ENCODE data around the gene FOXO1. TPM values are rescaled to one million over a fixed set of nuclear protein-coding genes. Genes with fewer than 3 reads are reported as not detected.

The FOXO1 gene
- total RNA-seq, 2 donors from 2014 or later: 20.1 to 29.7 TPM

DNA sequence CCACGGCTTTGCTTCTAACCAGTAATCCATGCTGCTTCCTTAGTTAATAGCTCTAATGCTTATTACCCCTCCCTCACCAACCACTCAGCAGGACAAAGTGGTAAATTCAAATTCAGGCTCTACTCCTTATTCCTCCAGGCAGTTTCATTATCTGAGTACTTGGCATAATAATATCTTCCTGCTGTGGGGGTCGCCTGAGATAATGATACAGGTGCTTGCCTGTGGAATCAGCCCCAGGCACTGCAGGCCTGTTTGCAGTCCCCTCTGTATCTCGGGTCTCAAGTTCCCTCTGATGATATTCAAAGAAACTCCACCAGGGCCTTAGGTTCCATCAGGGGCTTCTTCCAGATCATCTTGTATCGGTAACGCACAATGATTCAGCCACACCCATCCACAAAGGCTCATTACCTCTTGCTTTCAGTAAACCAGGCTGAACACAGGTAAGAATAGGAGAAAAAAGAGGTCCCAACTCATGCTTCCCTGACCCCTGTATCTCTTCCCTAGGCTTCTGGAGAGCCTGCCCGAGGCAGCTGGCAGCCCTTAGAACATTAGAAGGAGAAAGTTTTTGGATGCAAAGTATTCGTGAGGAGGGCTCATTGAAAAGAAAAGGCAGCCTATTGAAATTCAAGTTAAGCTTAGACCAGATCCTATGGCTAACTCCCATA is 14.3 kb upstream of the FOXO1 start:
- Mint-ChIP-seq H3K27me3 (ENCODE audit: insufficient read depth) (peaks cover 1% of the 10 kb centered on the region), H3K4me1 (peaks cover 19% of the 10 kb centered on the region), H3K36me3 (ENCODE audit: low read depth) (no peaks in the 10 kb centered on the region), H3K27ac (no peak overlapping the region), H3K4me3 (no peak overlapping the region), H3K9me3 (no peaks in the 10 kb centered on the region)
- H3K36me3 ChIP-seq (ENCODE audit: control insufficient read depth, insufficient read depth, low read length): no peaks in the 10 kb centered on the region
- TF ChIP-seq, protein P1, sequence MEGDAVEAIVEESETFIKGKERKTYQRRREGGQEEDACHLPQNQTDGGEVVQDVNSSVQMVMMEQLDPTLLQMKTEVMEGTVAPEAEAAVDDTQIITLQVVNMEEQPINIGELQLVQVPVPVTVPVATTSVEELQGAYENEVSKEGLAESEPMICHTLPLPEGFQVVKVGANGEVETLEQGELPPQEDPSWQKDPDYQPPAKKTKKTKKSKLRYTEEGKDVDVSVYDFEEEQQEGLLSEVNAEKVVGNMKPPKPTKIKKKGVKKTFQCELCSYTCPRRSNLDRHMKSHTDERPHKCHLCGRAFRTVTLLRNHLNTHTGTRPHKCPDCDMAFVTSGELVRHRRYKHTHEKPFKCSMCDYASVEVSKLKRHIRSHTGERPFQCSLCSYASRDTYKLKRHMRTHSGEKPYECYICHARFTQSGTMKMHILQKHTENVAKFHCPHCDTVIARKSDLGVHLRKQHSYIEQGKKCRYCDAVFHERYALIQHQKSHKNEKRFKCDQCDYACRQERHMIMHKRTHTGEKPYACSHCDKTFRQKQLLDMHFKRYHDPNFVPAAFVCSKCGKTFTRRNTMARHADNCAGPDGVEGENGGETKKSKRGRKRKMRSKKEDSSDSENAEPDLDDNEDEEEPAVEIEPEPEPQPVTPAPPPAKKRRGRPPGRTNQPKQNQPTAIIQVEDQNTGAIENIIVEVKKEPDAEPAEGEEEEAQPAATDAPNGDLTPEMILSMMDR (conservative IDR thresholded peaks at IDR 0.05): no peak
- peak; percentile 71 for DNase-seq
- H3K27me3 ChIP-seq (ENCODE audit: control insufficient read depth, insufficient read depth, low read length, poor library complexity, severe bottlenecking): no peaks in the 10 kb centered on the region
- no peak overlapping the region for H3K9ac ChIP-seq (ENCODE audit: extremely low read depth, low read length, poor library complexity, severe bottlenecking)
- no peak overlapping the region for H3K4me3 ChIP-seq (ENCODE audit: low read length)
- no peak overlapping the region for H3K27ac ChIP-seq (ENCODE audit: low read depth, low read length)
- H3K4me1 ChIP-seq (ENCODE audit: control insufficient read depth, insufficient read depth, low read length): no peaks in the 10 kb centered on the region
- WGBS, 2 experiments (ENCODE audit: insufficient coverage in 1 of 2, insufficient read length in 1 of 2): 47 to 48% methylated on average over 3 to 7 of the region's 7 CpGs
- no peaks in the 10 kb centered on the region for H3K9me3 ChIP-seq (ENCODE audit: control insufficient read depth, low read length)

DNA sequence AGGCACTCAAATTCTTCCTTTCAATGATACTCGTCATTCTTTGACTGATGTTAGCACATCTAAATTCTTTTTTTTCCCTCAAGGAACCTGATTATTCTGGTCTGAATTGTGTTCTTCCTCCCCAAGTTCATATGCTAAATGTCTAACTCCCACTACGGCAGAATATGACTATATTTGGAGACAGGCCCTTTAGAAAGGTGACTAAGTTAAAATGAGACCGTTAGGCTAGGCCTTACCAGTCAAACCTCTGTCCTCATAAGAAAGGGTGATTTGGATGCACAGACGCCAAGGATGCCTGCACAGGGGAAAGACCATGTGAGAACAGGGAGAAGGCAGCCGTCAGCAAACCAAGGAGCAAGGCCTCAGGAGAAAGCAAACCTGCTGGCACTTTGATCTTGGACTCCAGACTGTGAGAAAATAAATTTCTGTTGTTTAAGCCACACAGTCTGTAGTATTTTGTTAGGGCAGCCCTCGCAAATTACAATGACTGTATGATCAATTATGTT is 13.1 kb upstream of the FOXO1 start:
- H3K4me3 Mint-ChIP-seq: no peak overlapping the region
- H3K4me1 Mint-ChIP-seq: peaks cover 19% of the 10 kb centered on the region
- Histone ChIP-seq H3K36me3 (ENCODE audit: control insufficient read depth, insufficient read depth, low read length) (no peaks in the 10 kb centered on the region), H3K4me1 (ENCODE audit: control insufficient read depth, insufficient read depth, low read length) (no peaks in the 10 kb centered on the region), H3K9me3 (ENCODE audit: control insufficient read depth, low read length) (no peaks in the 10 kb centered on the region), H3K9ac (ENCODE audit: extremely low read depth, low read length, poor library complexity, severe bottlenecking) (no peak overlapping the region), H3K27me3 (ENCODE audit: control insufficient read depth, insufficient read depth, low read length, poor library complexity, severe bottlenecking) (no peaks in the 10 kb centered on the region), H3K4me3 (ENCODE audit: low read length) (no peak overlapping the region), H3K27ac (ENCODE audit: low read depth, low read length) (no peak overlapping the region)
- 90 to 96% methylated on average over 6 of the region's 6 CpGs for WGBS, 2 experiments (ENCODE audit: insufficient coverage in 1 of 2, insufficient read length in 1 of 2)
- no peaks in the 10 kb centered on the region for H3K9me3 Mint-ChIP-seq
- DNase-seq: no peak
- TF ChIP-seq, protein P1 (conservative IDR thresholded peaks at IDR 0.05): no peak
- peaks cover 1% of the 10 kb centered on the region for H3K27me3 Mint-ChIP-seq (ENCODE audit: insufficient read depth)
- no peak overlapping the region for H3K27ac Mint-ChIP-seq
- no peaks in the 10 kb centered on the region for H3K36me3 Mint-ChIP-seq (ENCODE audit: low read depth)

DNA sequence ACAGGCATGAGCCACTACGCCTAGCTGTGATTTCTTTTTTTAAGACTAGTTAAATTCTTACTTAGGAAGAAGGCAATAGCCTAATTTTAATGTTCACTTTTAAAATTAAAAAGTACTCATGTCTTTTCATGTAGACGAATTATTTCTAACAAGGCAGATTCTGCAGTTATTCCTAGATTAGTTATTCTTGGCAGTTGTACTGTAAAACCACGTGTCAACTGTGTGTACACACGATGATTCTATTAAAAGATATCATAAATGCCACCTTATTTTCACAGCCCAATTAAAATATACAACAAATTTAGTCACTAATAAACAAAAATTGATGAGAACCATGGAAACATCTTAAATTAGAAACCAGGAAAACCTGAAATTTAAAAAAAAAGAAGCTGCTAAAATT is 10.6 kb upstream of the FOXO1 start:
- Mint-ChIP-seq H3K27me3 (ENCODE audit: insufficient read depth) (peaks cover 1% of the 10 kb centered on the region), H3K4me1 (peaks cover 36% of the 10 kb centered on the region), H3K9me3 (no peaks in the 10 kb centered on the region), H3K4me3 (no peak overlapping the region), H3K36me3 (ENCODE audit: low read depth) (no peaks in the 10 kb centered on the region), H3K27ac (no peak overlapping the region)
- 90 to 94% methylated on average over 3 to 4 of the region's 4 CpGs for WGBS, 2 experiments (ENCODE audit: insufficient coverage in 1 of 2, insufficient read length in 1 of 2)
- H3K4me3 ChIP-seq (ENCODE audit: low read length): no peak overlapping the region
- H3K9me3 ChIP-seq (ENCODE audit: control insufficient read depth, low read length): no peaks in the 10 kb centered on the region
- no peak overlapping the region for H3K9ac ChIP-seq (ENCODE audit: extremely low read depth, low read length, poor library complexity, severe bottlenecking)
- TF ChIP-seq, protein P1 (conservative IDR thresholded peaks at IDR 0.05): no peak
- no peaks in the 10 kb centered on the region for H3K36me3 ChIP-seq (ENCODE audit: control insufficient read depth, insufficient read depth, low read length)
- no peaks in the 10 kb centered on the region for H3K4me1 ChIP-seq (ENCODE audit: control insufficient read depth, insufficient read depth, low read length)
- no peak for DNase-seq
- no peaks in the 10 kb centered on the region for H3K27me3 ChIP-seq (ENCODE audit: control insufficient read depth, insufficient read depth, low read length, poor library complexity, severe bottlenecking)
- no peak overlapping the region for H3K27ac ChIP-seq (ENCODE audit: low read depth, low read length)
